IMR-90 (cell line): Measurements from ENCODE around the gene HYAL4. TPM values are rescaled to one million over a fixed set of nuclear protein-coding genes. Genes with fewer than 3 reads are reported as not detected.

Experiments used
- ATAC-seq: fragments of 200-7000 bp; cut with Tn5 transposase; 2 replicates; pipeline ENCODE4 v1.9.1; 2020; ENCODE audit warnings: low read depth, mild to moderate bottlenecking, moderate library complexity
- BruUV-seq: library from RNA; stranded (reverse); fragments of 400-500 nt; replicated peaks from 2 replicates; lab custom pipeline; 2021; lab: Mats Ljungman, UMichigan
- CTCF ChIA-PET: fragments of 300-600 bp; formaldehyde crosslinking; extraction: SDS; loops from one replicate; lab custom pipeline; 2021; ENCODE audit warnings: antibody characterized with exemption; lab: Yijun Ruan, JAX
- POLR2A ChIA-PET: fragments of 300-600 bp; sonication (Branson Sonifier 250); formaldehyde crosslinking; loops from one replicate; lab custom pipeline; 2022; ENCODE audit warnings: antibody characterized with exemption; ENCODE audit not compliant: unreplicated experiment; lab: Charles Lee
- DNase-seq: peaks from one replicate; pipeline ENCODE4 v3.0.0; 2013
- H2AFZ ChIP-seq: replicated peaks from 2 replicates; pipeline ENCODE3; 2013; ENCODE audit warnings: low read length, mild to moderate bottlenecking; ENCODE audit not compliant: poor library complexity
- H2AK5ac ChIP-seq: 2 replicates; pipeline ENCODE4 v1.6.1; 2013; ENCODE audit warnings: low read depth, low read length, inconsistent platforms
- H2AK9ac ChIP-seq: replicated peaks from 2 replicates; pipeline ENCODE3; 2013; ENCODE audit warnings: mild to moderate bottlenecking, low read depth, low read length, moderate library complexity; ENCODE audit not compliant: poor library complexity
- H2BK120ac ChIP-seq: 2 replicates; pipeline ENCODE4 v1.6.1; 2013; ENCODE audit warnings: low read depth, low read length, inconsistent platforms
- H2BK15ac ChIP-seq: 3 replicates; pipeline ENCODE4 v1.6.1; 2013; ENCODE audit warnings: low read depth, low read length, inconsistent platforms
- H2BK20ac ChIP-seq: 2 replicates; pipeline ENCODE4 v1.6.1; 2013; ENCODE audit warnings: low read depth, mild to moderate bottlenecking, inconsistent platforms, low read length, moderate library complexity
- H2BK5ac ChIP-seq: 2 replicates; pipeline ENCODE4 v1.6.1; 2013; ENCODE audit warnings: mild to moderate bottlenecking, low read depth, low read length, inconsistent platforms; ENCODE audit not compliant: poor library complexity, severe bottlenecking
- H3K14ac ChIP-seq: replicated peaks from 2 replicates; pipeline ENCODE4 v1.6.1; 2013; ENCODE audit warnings: low read depth, low read length, inconsistent platforms
- H3K18ac ChIP-seq: 2 replicates; pipeline ENCODE4 v1.6.1; 2013; ENCODE audit warnings: low read depth, low read length, control low read depth
- H3K23ac ChIP-seq: 2 replicates; pipeline ENCODE4 v1.6.1; 2013; ENCODE audit warnings: low read depth, low read length, inconsistent platforms
- H3K27ac ChIP-seq: 2 replicates; pipeline ENCODE4 v1.5.1; 2013; ENCODE audit warnings: mild to moderate bottlenecking, control low read depth, low read length; ENCODE audit not compliant: insufficient read depth
- H3K27me3 ChIP-seq: 2 replicates; pipeline ENCODE4 v1.6.1; 2013; ENCODE audit warnings: low read length; ENCODE audit not compliant: control insufficient read depth, insufficient read depth
- H3K36me3 ChIP-seq: 2 replicates; pipeline ENCODE4 v1.6.1; 2013; ENCODE audit warnings: low read length, mixed read lengths; ENCODE audit not compliant: control insufficient read depth, insufficient read depth
- H3K4ac ChIP-seq: 2 replicates; pipeline ENCODE4 v1.6.1; 2013; ENCODE audit warnings: low read depth, low read length, inconsistent platforms
- H3K4me1 ChIP-seq: 2 replicates; pipeline ENCODE4 v1.6.1; 2013; ENCODE audit warnings: low read length, mixed read lengths; ENCODE audit not compliant: control insufficient read depth, insufficient read depth
- H3K4me2 ChIP-seq: 2 replicates; pipeline ENCODE4 v1.6.1; 2013; ENCODE audit warnings: low read depth, mild to moderate bottlenecking, control low read depth, low read length, moderate library complexity
- H3K4me3 ChIP-seq: 2 replicates; pipeline ENCODE4 v1.5.1; 2013; ENCODE audit warnings: low read depth, mild to moderate bottlenecking, control low read depth, low read length, moderate library complexity; ENCODE audit not compliant: insufficient read depth
- H3K56ac ChIP-seq: 2 replicates; pipeline ENCODE4 v1.6.1; 2013; ENCODE audit warnings: low read length, inconsistent platforms; ENCODE audit not compliant: insufficient read depth; ENCODE audit errors: extremely low read depth
- H3K79me1 ChIP-seq, 2 experiments: 2 replicates each; pipeline ENCODE4 v1.6.1; 2013; ENCODE audit warnings: low read length in 2 of 2, inconsistent platforms in 1 of 2, low read depth in 1 of 2
- H3K9ac ChIP-seq: 2 replicates; pipeline ENCODE4 v1.6.1; 2013; ENCODE audit warnings: low read depth, low read length, control low read depth
- H3K9me1 ChIP-seq: 2 replicates; pipeline ENCODE4 v1.6.1; 2013; ENCODE audit warnings: low read length, inconsistent platforms; ENCODE audit not compliant: insufficient read depth
- H3K9me3 ChIP-seq: 2 replicates; pipeline ENCODE4 v1.6.1; 2013; ENCODE audit warnings: low read length; ENCODE audit not compliant: control insufficient read depth, insufficient read depth
- H4K20me1 ChIP-seq: 2 replicates; pipeline ENCODE4 v1.6.1; 2013; ENCODE audit warnings: low read length, inconsistent platforms; ENCODE audit not compliant: insufficient read depth
- H4K5ac ChIP-seq: 2 replicates; pipeline ENCODE4 v1.6.1; 2013; ENCODE audit warnings: mild to moderate bottlenecking, low read depth, low read length, control low read depth
- H4K8ac ChIP-seq, 2 experiments: 2 replicates each; pipeline ENCODE4 v1.6.1; 2013; ENCODE audit warnings: low read depth in 2 of 2, low read length in 2 of 2, control low read depth in 1 of 2, inconsistent platforms in 1 of 2
- H4K91ac ChIP-seq: 2 replicates; pipeline ENCODE4 v1.6.1; 2013; ENCODE audit warnings: low read depth, low read length, inconsistent platforms; ENCODE audit not compliant: insufficient read depth
- BHLHE40 ChIP-seq: fragments of 150-350 bp; IDR thresholded peaks from 2 replicates; pipeline ENCODE4 v1.6.1; 2016; ENCODE audit warnings: mild to moderate bottlenecking, low read depth, low read length
- CEBPB ChIP-seq: IDR thresholded peaks from 2 replicates; pipeline ENCODE4 v1.6.1; 2012; ENCODE audit warnings: low read depth, low read length, improper control_type of control experiment
- CHD1 ChIP-seq: IDR thresholded peaks from 2 replicates; pipeline ENCODE4 v1.6.1; 2012; ENCODE audit warnings: low read depth, low read length, improper control_type of control experiment
- CTCF ChIP-seq: conservative IDR thresholded peaks from 2 replicates; pipeline ENCODE4 v1.5.1; 2012; ENCODE audit warnings: mild to moderate bottlenecking, low read depth, low read length, improper control_type of control experiment
- ELK1 ChIP-seq: fragments of 150-350 bp; IDR thresholded peaks from 2 replicates; pipeline ENCODE4 v1.6.1; 2016; ENCODE audit warnings: low read depth, mild to moderate bottlenecking, low read length, moderate library complexity, borderline replicate concordance
- FOS ChIP-seq: fragments of 150-350 bp; IDR thresholded peaks from 2 replicates; pipeline ENCODE4 v1.6.1; 2016; ENCODE audit warnings: low read depth, low read length
- MAFK ChIP-seq: IDR thresholded peaks from 2 replicates; pipeline ENCODE4 v1.6.1; 2012; ENCODE audit warnings: low read depth, low read length, improper control_type of control experiment
- MAZ ChIP-seq: IDR thresholded peaks from 2 replicates; pipeline ENCODE4 v1.6.1; 2012; ENCODE audit warnings: low read depth, mild to moderate bottlenecking, low read length, improper control_type of control experiment, moderate library complexity, borderline replicate concordance
- NFE2L2 ChIP-seq: fragments of 150-350 bp; IDR thresholded peaks from 2 replicates; pipeline ENCODE4 v1.6.1; 2016; ENCODE audit warnings: low read depth, mild to moderate bottlenecking, low read length
- POLR2A ChIP-seq: IDR thresholded peaks from 2 replicates; pipeline ENCODE4 v1.6.1; 2012; ENCODE audit warnings: mild to moderate bottlenecking, low read depth, low read length
- RAD21 ChIP-seq: IDR thresholded peaks from 2 replicates; pipeline ENCODE4 v1.6.1; 2012; ENCODE audit warnings: low read length, improper control_type of control experiment
- RCOR1 ChIP-seq: IDR thresholded peaks from 2 replicates; pipeline ENCODE4 v1.6.1; 2012; ENCODE audit warnings: mild to moderate bottlenecking, low read length, improper control_type of control experiment; ENCODE audit not compliant: insufficient replicate concordance
- RFX5 ChIP-seq: IDR thresholded peaks from 2 replicates; pipeline ENCODE4 v1.8.0; 2012; ENCODE audit warnings: low read depth, mild to moderate bottlenecking, low read length, moderate library complexity
- SMC3 ChIP-seq: fragments of 150-350 bp; IDR thresholded peaks from 2 replicates; pipeline ENCODE4 v1.6.1; 2016; ENCODE audit warnings: low read depth, mild to moderate bottlenecking, antibody characterized with exemption, low read length, moderate library complexity
- USF2 ChIP-seq: fragments of 150-350 bp; IDR thresholded peaks from 2 replicates; pipeline ENCODE4 v1.6.1; 2017; ENCODE audit warnings: mild to moderate bottlenecking, antibody characterized with exemption, low read length, low read depth
- WGBS, 2 experiments: methylation state at CpG; one replicate each; pipeline versions ENCODE4 v1.1.5 to v1.1.7; 2013; ENCODE audit warnings: missing lambda C conversion rate in 2 of 2; ENCODE audit not compliant: insufficient read length in 1 of 2; ENCODE audit errors: extremely low coverage in 2 of 2; 5-methylcytosine and 5-hydroxymethylcytosine counted together
- dilution Hi-C: fragments of 300-500 bp; cut with HindIII; formaldehyde crosslinking; loops from one replicate; pipeline ENCODE4 v1.14.3; 2018; ENCODE audit warnings: low sequenced_read_pairs; ENCODE audit not compliant: unreplicated experiment
- in situ Hi-C: fragments of 300-500 bp; cut with MboI; formaldehyde crosslinking; loops from 3 replicates; pipeline ENCODE4 v1.14.3; 2019; ENCODE audit warnings: low sequenced_read_pairs, inconsistent platforms, mixed read lengths
- intact Hi-C: fragments of 100-400 bp; cut with micrococcal nuclease; formaldehyde crosslinking; loops from 2 replicates; pipeline ENCODE4 v1.10.0; 2022
- polyA plus RNA-seq, 3 experiments: library from polyadenylated mRNA; depleted of rRNA; stranded (reverse); fragments of >200 nt; gene quantifications; 2 replicates each; pipeline ENCODE4 v1.2.3, GENCODE V29; 2012; ENCODE audit warnings: low replicate concordance in 1 of 3
- total RNA-seq: library from RNA; depleted of rRNA; stranded (reverse); fragments of >200 nt; gene quantifications from 2 replicates; pipeline ENCODE4 v1.2.3, GENCODE V29; 2012

The HYAL4 gene
- total and polyA plus RNA-seq, 2 of the 4 experiments (the other 2 are of a cell fraction) = not detected

GRCh38 chr7:123849855-123850254 is 4.9 kb downstream of the HYAL4 start:
- Histone ChIP-seq H4K8ac (no peak overlapping the region), H3K14ac (no peak overlapping the region), H3K9ac (no peak overlapping the region), H2AK9ac (no peak overlapping the region), H3K9me3 (no peaks in the 10 kb centered on the region), H2BK15ac (no peak overlapping the region), H3K4ac (no peak overlapping the region), H4K91ac (no peak overlapping the region), H3K18ac (no peak overlapping the region), H3K4me3 (no peak overlapping the region), H2BK20ac (no peak overlapping the region), H3K4me2 (no peak overlapping the region), H3K79me1 (no peaks in the 10 kb centered on the region), H2AFZ (no peak overlapping the region), H2AK5ac (no peak overlapping the region), H2BK120ac (no peak overlapping the region), H4K5ac (no peak overlapping the region), H3K27ac (no peak overlapping the region), H3K27me3 (no peaks in the 10 kb centered on the region), H3K56ac (no peak overlapping the region), H2BK5ac (no peak overlapping the region), H3K23ac (no peak overlapping the region), H3K36me3 (no peaks in the 10 kb centered on the region), H3K9me1 (no peaks in the 10 kb centered on the region), H3K4me1 (no peaks in the 10 kb centered on the region), H4K20me1 (no peaks in the 10 kb centered on the region)
- intact Hi-C loops = no loop called here
- CTCF ChIA-PET = no interaction called here
- no TSS peak for BruUV-seq
- in situ Hi-C loops = loop anchor here (25.0 kb wide), 1 partner anchor 213 kb away; no protein-coding TSS in a partner anchor
- no peak for ATAC-seq
- dilution Hi-C loops = no loop called here
- WGBS, 2 experiments = no CpG with 5 or more reads among the region's 1 CpG
- TF ChIP-seq CEBPB (no peak), MAFK (no peak), BHLHE40 (no peak), ELK1 (no peak), CTCF (no peak), SMC3 (no peak), NFE2L2 (no peak), RAD21 (no peak), MAZ (no peak), RFX5 (no peak), USF2 (no peak), POLR2A (no peak), CHD1 (no peak), FOS (no peak), RCOR1 (no peak)
- POLR2A ChIA-PET = no interaction called here
- DNase-seq = no peak
